GM18511 (cell line): Measurements from ENCODE around the gene CD34.
A peak's percentile ranks its signal among the peaks of the same experiment; 100 is the strongest.

Experiments
- ATAC-seq: cut with Tn5 transposase; IDR thresholded peaks from one replicate; pipeline ENCODE4 v1.9.1; 2021; ENCODE audit warnings: mild to moderate bottlenecking, moderate library complexity; ENCODE audit not compliant: unreplicated experiment

Gene CD34, protein sequence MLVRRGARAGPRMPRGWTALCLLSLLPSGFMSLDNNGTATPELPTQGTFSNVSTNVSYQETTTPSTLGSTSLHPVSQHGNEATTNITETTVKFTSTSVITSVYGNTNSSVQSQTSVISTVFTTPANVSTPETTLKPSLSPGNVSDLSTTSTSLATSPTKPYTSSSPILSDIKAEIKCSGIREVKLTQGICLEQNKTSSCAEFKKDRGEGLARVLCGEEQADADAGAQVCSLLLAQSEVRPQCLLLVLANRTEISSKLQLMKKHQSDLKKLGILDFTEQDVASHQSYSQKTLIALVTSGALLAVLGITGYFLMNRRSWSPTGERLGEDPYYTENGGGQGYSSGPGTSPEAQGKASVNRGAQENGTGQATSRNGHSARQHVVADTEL

DNA sequence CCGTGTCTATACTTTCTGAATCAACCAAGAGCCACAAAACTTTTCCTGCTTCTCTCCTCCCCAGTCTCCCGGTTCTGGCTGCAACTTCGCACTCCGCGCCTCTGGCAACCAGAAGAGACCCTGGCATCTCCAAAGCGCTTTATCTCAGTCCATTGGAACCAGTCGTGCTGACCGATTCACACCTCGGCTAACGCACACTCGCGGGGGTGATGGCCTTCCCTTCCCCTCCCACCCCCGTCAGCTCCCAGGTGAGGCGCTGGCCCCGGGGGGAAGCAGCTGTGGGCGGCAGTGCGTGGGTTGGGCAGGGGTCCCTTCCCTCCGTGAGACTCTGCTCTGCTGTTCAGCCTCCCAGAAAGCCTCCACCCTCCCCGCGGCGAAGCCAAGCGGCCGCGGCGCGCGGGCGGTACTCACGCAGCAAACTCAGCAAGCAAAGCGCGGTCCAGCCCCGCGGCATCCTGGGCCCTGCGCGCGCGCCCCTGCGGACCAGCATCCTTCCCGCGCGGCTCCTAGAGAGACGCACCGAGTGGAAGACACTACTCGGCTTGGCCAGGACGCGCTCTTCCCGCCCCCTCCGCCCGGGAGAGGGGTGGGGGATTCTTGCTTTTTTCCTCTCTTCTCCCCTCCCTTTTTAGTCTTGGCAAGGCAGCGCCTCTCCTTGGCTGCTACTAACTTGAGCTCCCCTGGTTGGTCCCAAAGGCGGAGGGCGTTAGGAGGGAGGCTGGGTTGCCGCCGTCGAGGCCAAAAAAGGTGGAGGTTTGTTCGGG, at the start of gene CD34:
TSS of gene CD34 (minus strand) at position 535 of the 764 bp plus-strand sequence. CDS start at position 490, 45 bp downstream.
- ATAC-seq: no peak

DNA sequence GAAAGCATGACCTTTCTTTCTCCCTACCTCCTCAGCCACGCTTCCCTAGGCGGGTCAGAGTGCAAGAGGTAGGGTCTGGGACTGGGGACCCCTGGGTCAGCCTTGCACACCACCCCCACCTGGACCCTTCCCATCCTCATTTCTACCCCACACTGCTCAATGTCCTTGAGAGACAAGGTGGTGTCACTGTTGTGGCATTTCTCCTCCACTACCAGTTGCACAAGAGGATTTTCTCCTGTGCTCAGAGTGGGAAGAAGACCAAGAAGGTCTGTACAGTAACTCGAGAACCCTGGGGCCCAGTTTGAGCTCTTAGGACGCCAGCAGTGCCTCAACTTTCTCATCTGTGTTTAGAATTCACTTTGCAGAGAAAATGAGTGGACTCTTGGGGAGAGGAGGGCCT, 49.4 kb upstream of the CD34 start:
- ATAC-seq: no peak

DNA sequence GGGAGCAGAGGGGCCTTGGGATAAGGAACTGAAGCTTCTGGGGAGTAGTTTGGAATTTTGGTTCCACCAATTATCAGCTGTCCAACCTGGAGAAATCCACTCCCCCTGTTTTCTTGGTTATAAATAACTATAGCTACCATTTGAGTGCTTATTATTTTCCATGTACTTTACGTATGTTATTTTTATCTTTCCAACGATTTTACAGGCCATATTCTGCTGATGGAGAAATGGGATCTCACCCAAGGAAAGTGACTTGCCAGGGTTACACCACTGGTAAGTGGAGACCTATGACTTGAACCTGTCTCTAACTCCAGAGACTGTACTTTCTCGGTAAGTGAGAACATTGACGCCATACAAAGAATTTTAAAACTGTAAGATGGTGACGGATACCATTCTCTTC, 49.0 kb upstream of the CD34 start:
- no peak for ATAC-seq

DNA sequence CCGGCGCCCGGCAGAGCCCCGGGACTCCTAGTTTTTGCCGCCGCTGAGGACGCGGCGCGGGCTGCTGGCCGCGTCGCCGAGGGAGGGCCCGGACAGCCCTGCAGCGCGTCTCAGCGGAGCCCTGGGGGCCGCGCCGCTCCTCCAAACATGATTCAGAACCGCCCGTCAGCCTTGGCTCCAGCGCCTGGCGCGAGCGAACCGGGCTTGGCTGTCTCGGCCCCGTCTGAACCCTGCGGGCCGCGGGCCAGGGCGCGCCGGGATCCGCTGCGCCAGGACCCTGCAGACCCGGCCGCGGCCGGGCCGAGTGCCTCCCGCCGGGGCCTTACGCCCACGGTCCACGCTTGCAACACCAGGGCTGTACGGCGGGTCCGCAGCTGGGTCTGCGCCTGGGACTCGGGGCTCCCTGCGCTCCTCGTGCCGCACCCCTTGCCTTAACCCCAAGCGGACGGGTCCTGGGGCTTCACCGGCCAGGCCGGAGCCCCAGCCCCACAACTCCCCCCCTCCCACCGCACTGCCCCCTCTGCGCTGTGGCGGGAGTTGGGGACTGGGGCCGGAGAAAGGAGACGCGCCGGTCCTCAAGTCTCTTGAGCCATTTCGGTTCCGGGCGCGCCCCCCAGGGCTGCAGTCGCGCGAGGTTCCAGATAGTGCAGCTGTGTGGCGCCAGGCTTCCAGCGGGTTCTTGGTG, 48.4 kb upstream of the CD34 start:
- no peak for ATAC-seq

DNA sequence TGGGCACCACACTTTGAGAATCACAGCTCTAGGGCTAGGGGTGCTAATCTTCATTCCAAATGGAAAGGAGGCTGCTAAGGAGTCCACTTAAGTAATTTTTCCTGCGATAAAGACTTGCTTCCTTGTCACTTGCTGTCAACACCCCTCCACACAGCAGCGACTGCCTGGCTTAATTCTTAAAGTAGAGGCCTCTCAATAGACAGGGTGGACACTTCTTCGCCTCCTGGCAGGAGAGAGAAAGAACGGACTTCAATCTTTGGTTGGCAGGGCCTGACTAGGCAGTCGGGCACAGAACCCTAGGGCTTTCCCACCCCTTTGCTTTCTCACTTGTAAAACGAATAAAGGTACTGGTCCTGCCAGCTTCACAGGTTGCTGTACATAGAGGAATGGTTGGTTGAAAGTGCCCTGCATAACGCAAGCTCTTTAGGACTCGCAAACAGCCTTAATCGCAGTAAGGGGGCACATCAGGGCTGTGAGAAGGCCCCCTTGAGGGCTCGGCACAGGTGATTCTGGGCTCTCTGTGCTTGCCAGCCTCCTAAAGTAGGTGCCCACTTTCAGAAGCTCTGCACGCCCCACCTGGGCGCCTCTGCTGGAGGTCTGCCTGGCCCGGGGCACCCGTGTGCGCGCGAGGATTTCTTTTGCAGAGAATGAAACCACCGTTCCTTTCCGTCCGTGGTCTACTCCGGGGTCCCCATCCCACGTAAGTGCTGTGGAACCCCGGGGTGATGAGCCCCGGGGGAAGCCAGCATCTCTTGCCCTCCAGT, 47.6 kb upstream of the CD34 start:
- no peak for ATAC-seq

DNA sequence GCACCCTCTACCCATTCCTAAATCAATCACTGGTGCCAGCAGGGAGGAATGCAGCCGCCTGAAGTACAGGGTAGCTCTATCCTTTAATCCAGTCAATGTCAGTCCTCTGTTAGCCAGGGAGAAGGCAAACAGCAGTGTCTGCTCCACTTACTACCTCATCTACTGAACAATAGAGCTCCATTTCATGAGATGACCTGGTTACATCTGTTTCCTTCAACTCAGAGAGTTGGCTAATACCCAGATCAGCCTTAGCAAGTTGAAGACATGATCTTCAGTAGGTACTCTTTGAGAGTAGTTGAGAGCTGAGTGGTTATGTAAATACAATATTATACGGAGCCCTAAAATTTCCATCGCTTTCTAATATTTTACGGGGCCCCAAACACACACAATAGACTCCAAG, 46.1 kb upstream of the CD34 start:
- ATAC-seq: no peak

DNA sequence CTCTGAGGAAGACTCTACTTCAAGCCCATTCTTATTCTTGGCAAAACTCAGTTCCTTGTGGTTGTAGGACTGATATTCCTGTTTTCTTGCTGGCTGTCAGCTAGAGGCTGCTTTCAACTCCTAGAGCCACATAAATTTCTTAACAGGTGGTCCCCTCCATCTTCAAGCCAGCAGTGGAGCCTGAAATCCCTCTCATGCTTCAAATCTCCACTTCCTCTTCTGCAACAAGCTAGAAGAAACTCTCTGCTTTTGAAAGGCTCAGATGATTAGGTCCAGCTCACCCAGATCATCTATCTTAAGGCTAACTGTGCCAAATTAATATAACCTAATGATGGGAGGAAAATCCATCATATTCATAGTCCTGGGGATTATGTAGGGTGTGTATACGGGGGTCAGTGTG, 43.2 kb upstream of the CD34 start:
- no peak for ATAC-seq

DNA sequence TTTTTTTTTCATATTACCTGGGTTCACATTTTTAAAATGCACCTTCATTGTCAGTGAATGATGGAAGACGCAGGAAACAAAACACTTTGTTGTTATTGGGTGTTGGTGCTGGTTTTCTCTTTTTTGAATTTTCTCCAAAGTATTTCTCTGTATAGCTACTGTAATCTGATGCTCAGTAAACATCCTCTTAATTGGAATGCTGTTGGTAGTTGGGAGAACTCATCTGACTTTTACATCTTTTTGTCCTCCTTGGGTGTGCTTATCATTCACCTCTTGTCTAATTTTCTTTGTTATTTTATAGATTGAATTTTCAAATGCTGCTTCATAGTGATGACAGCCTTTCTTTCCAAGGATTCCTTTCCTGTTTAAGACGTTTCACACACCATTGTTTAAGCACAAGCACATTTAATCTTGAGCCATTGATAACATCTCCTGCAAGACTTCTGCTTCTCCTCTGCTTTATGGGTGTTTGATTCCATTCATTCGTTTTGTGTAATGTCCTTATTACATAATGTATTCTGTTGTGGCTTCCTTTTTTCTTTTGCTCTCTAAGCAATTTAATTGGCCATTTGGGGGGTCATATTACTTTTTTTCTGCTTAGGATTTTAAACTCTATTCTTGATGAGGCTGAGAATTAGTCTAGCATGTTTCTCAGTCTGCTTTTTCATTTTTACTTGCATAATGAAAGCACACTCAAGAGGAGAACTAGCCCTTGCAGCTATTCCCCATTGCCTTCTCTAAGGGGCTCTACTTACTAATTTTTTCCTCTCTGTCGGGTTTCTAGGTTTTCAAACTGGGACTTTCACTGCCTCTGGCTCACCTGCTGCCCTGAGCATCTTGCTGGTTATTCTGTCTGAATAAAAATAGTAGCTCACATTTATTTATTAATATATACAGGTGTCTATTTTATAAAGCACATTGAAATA, 42.0 kb upstream of the CD34 start:
- ATAC-seq: no peak

DNA sequence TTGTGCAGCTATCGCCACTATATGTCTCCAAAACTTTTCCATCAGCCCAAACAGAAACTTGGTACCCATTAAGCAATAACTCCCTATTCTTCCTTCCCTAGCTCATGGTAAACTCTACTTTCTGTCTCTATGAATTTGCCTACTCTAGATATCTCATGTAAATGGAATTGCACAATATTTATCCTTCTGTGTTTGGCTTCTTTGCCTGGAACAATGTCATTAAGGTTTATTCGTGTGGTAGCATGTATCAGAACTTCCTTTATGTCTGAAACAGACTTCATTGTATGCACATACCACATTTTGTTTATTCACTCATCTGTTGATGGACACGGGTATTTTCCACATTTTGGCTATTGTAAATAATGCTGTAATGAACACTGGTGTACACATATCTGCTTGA, 40.7 kb upstream of the CD34 start:
- ATAC-seq: no peak

DNA sequence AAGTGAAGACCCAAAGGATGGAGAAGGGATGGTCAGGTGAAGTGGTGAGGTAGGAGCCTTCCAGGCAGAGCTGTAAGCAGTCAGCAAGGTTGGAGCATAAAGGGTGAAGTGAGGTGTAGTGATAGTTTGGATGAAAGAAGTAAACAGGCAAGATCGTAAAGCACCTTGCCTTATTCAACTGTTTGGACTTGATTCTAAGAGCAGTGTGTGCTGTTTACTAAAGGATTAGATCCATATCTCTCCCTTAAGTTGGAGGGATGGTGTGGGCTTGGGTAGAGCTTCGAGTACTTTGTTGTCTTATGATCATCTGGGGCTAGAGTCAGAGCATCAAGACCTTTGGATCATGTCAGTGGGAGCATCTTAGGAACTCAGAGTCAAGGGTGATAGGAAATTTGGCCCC, 39.8 kb upstream of the CD34 start:
- ATAC-seq: no peak

DNA sequence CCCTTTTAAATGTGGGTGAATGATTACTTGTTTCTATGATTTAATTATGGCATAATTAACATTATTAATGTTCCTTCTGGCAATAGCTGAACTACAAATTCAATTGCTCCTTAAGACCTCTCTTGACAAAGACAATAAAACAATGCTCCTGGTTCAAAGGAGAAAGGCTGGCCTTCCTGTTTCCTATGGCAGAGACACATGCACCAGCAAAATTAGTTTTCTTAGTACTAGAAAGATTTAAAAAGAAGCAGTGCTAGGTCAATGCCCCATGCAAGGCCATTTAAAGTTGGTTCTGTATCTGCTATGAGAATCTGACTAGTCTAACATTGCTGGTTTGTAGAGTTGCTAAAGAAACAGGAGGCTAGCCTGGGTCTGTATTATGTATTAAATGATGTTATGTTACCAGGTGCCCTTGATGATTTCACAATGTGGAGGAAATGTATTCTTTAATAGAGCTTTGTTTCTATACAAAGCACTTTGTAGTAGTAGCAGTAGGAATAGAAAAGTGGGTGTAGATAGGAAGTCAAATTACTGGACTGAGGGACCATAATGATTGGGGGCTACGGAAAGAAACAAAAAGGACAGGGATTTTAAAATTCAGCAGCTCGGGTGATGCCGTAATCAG, 38.8 kb upstream of the CD34 start:
- ATAC-seq: no peak

DNA sequence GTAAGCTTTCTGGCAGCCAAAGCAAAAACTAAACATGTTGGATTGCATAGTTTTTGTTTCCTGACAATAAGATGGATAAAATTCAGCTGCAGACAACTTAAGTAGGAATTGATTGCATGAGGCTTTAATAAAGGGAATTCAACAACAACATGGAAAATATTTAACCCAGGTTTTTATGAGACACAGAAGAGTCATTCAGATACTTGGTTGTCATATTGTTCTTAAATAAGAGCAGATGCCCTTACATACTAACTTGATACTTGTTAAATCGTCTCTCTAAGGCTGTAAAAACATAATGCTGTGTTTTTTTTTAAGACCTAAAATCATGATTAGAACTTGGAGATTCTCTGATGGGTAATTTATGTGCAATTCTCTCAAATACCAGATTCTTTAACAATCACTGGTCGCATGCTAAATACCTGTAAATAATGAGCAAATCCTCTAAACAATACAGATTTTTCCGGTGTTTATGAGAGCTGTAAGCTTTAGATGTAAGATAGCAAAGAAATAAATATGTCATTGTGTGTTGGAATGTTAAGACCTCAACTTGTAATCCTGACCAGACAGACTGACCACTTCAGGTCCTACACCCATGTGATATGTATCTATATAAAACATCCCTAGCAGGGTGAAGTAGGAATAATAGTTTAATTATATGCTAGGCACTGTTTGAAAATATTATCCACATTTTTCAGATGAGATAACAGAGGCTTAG, 37.8 kb upstream of the CD34 start:
- no peak for ATAC-seq

DNA sequence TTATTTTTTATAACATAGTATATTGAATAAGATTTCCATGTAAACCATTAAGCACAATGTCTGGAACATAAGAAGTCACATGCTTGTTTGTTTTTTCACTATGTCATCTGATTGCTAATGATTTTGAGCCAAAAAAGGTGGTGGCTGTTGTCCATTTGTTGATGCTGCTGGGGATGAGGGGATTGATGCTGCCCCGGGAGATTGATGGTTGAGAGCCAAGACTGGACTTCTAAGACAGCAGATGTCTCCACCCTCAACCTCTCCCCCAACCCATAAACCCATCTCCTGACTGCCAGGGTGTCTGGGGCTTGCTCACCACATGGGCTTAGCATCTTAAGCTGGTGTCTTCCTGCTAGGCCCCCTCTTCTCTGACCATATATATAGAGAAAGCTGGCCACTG, 35.8 kb upstream of the CD34 start:
- no peak for ATAC-seq

DNA sequence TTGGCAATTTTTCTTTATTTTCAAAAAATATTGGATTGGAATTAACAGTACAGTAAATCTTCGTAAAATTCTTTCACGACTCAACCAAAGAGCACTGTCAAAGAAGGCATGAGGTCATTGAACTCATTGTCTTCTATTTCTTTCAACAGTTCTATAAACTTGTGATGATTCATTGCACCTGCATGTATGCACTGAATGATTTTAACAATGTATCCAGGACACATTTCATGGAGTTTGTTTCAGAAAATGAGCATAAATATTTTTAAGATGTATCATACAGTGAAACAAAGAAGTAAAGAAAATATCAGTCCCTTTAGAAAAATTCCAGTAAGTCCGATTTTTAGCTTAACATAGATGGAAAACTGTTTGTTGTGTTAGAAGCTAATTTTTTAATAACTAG, 33.6 kb upstream of the CD34 start:
- no peak for ATAC-seq

DNA sequence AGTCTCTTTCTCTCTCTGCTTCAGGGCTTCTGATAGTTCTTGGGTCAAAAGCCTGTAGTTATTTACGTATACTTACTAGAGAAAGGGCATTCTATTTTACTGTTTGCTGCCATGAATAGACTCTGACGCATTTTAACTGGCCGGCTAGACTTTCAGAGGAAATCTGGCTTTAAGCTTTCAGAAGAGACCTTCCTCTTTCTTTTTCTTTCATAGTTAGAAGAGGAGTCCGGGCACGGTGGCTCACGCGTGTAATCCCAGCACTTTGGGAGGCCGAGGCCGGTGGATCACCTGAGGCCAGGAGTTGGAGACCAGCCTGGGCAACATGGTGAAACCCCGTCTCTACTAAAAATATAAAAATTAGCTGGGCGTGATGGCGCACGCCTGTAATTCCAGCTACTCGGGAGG, 31.4 kb upstream of the CD34 start:
- ATAC-seq: peak; percentile 67

DNA sequence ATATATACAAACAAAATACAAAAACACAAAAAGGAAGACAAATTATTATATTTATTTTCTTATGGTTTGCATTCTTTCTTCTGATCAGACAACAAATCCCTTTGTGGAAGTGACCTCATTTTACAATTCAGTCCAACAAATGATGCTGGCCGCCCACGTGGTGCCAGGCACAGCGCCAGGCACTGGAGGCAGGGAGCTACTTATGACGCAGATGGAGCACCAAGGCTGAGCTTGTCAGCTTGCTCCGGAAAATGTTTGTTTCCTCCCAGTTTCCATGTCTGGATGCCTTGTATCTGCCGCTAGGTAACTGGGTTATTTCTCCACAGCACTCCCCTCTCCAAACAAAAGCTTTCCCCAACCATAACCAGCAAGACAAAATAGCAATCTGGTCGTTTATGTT, 30.7 kb upstream of the CD34 start:
- no peak for ATAC-seq

DNA sequence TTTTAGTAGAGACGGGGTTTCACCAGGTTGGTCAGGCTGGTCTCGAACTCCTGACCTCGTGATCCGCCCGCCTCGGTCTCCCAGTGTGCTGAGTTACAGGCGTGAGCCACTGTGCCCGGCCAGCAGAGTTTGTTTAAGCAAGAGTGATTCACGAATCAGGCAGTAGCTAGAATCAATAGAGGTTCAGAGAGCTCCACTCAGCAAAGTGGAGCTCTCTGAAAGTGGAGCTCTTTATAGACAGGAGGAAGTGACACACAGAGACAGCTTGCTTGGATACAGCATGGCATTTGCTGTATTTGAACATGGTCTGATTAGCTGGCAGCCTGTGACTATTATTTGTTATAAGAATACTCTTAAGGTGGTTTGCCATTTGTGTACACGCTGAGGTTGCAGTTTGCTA, 27.1 kb upstream of the CD34 start:
- ATAC-seq: no peak

DNA sequence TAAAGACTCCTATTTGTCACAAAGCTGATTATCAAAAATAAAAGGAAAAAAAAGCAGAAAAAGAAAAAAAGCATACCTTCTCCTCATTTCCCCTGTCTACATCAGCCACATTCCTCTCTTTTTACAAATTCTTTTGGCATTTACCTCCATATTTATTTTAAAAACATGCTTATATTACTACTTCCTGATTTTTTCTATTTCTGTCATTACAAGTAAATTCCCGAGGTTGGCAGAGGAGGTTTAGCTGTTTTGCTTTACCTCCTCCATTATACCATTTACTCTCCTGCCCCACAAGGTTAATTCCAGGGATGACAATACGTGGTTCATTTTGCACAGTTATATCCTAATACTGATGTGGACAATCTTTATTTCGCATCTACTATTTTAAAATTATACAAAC, 26.3 kb upstream of the CD34 start:
- no peak for ATAC-seq

DNA sequence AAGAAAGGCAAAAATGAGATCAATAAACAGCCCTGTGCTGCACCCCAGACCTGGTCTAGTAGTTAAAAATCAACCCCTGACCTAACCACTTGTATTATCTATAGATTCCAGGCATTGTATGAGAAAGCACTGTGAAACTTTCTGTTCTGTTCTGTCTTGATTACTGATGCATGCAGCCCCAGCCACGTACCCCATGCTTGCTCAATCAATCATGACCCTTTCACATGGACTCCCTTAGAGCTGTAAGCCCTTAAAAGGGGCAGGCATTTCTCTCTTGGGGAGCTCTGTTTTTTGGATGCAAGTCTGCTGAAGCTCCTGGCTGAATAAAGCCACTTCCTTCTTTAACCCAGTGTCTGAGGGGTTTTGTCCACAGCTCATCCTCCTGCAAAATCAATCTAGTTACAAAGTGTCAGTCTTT, 24.2 kb upstream of the CD34 start:
- peak; percentile 99 for ATAC-seq
